ENCODE data around the gene TP53I13. TPM values are rescaled to one million over a fixed set of nuclear protein-coding genes. Genes with fewer than 3 reads are reported as not detected.
A peak's percentile ranks its signal among the peaks of the same experiment; 100 is the strongest.

TP53I13 gene
- total and polyA plus RNA-seq, 2 of the 13 experiments (the other 11 are each of a cell fraction or from before 2014, with no cell fraction given), result 16.9 to 25.7 TPM

- TF ChIP-seq ZFAT (CRISPR knock-in tag; conservative IDR thresholded peaks at IDR 0.05) (no peak), ZNF354B (CRISPR knock-in tag; IDR thresholded peaks at IDR 0.05) (no peak), ZBTB8A (CRISPR knock-in tag; IDR thresholded peaks at IDR 0.05; ENCODE audit: borderline replicate concordance, low read depth) (no peak), ZMAT3 (CRISPR knock-in tag; conservative IDR thresholded peaks at IDR 0.05) (no peak; the same call in 1 of the 2 replicates), ZNF235 (CRISPR knock-in tag; IDR thresholded peaks at IDR 0.05; ENCODE audit: borderline replicate concordance) (peak; percentile 68), MTF2 (CRISPR knock-in tag; IDR thresholded peaks at IDR 0.05; ENCODE audit: borderline replicate concordance) (no peak), ASH2L (IDR thresholded peaks at IDR 0.05; ENCODE audit: insufficient read length, low read depth, low read length) (peak; percentile 52), RBM22 (optimal IDR thresholded peaks at IDR 0.05; ENCODE audit: low read length) (no peak), ZBTB3 (CRISPR knock-in tag; IDR thresholded peaks at IDR 0.05; ENCODE audit: borderline replicate concordance, low read depth) (no peak), PITX1 (CRISPR knock-in tag; IDR thresholded peaks at IDR 0.05) (peak; percentile 15; the same call in 1 of the 2 replicates), ZNF629 (CRISPR knock-in tag; conservative IDR thresholded peaks at IDR 0.05) (no peak), HNF4G (IDR thresholded peaks at IDR 0.05; ENCODE audit: borderline replicate concordance, low read depth, low read length) (no peak), HNF4G (CRISPR knock-in tag; IDR thresholded peaks at IDR 0.05; ENCODE audit: borderline replicate concordance, low read depth) (no peak), GATAD1 (CRISPR knock-in tag; IDR thresholded peaks at IDR 0.05) (no peak), GRHL1 (CRISPR knock-in tag; conservative IDR thresholded peaks at IDR 0.05) (no peak), ZFYVE20 (CRISPR knock-in tag; IDR thresholded peaks at IDR 0.05; ENCODE audit: borderline replicate concordance, low read depth) (no peak)
- TF ChIP-seq, protein P1, sequence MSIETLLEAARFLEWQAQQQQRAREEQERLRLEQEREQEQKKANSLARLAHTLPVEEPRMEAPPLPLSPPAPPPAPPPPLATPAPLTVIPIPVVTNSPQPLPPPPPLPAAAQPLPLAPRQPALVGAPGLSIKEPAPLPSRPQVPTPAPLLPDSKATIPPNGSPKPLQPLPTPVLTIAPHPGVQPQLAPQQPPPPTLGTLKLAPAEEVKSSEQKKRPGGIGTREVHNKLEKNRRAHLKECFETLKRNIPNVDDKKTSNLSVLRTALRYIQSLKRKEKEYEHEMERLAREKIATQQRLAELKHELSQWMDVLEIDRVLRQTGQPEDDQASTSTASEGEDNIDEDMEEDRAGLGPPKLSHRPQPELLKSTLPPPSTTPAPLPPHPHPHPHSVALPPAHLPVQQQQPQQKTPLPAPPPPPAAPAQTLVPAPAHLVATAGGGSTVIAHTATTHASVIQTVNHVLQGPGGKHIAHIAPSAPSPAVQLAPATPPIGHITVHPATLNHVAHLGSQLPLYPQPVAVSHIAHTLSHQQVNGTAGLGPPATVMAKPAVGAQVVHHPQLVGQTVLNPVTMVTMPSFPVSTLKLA (IDR thresholded peaks at IDR 0.05), result no peak
- TF ChIP-seq, protein P2, sequence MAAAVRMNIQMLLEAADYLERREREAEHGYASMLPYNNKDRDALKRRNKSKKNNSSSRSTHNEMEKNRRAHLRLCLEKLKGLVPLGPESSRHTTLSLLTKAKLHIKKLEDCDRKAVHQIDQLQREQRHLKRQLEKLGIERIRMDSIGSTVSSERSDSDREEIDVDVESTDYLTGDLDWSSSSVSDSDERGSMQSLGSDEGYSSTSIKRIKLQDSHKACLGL (CRISPR knock-in tag; IDR thresholded peaks at IDR 0.05), result peak; percentile 66
These were observed at the start of gene TP53I13 (continued) for GRCh38 chr17:29568331-29569244.

All from HepG2 (cell line).